Astrocyte (in vitro differentiated cells and primary cell): Measurements from ENCODE around the gene ARIH1. TPM values are rescaled to one million over a fixed set of nuclear protein-coding genes. Genes with fewer than 3 reads are reported as not detected.

Experiments
- DNase-seq: peaks from one replicate; pipeline ENCODE4 v3.0.0-alpha.2; 2010; ENCODE audit warnings: low read depth
- FAIRE-seq: peaks from 2 replicates; lab custom pipeline; 2011; peaks lifted over from hg19 to GRCh38; lab: Jason Lieb, UNC
- H2AFZ ChIP-seq: 2 replicates; pipeline ENCODE4 v1.6.0; 2012; ENCODE audit warnings: low read depth, low read length, inconsistent platforms
- H3K27ac ChIP-seq: 2 replicates; pipeline ENCODE4 v1.5.1; 2011; ENCODE audit warnings: low read depth, low read length, inconsistent platforms
- H3K27me3 ChIP-seq: 2 replicates; pipeline ENCODE4 v1.6.0; 2011; ENCODE audit warnings: low read length, inconsistent platforms; ENCODE audit not compliant: insufficient read depth
- H3K36me3 ChIP-seq: 2 replicates; pipeline ENCODE4 v1.5.1; 2011; ENCODE audit warnings: low read length, inconsistent platforms; ENCODE audit not compliant: insufficient read depth
- H3K4me1 ChIP-seq: 2 replicates; pipeline ENCODE4 v1.5.1; 2011; ENCODE audit warnings: low read length, inconsistent platforms; ENCODE audit not compliant: insufficient read depth
- H3K4me2 ChIP-seq: 2 replicates; pipeline ENCODE4 v1.6.0; 2012; ENCODE audit warnings: low read length, inconsistent platforms
- H3K4me3 ChIP-seq: 2 replicates; pipeline ENCODE4 v1.5.1; 2011; ENCODE audit warnings: low read depth, mild to moderate bottlenecking, low read length, inconsistent platforms; ENCODE audit not compliant: insufficient read depth
- H3K79me2 ChIP-seq: 2 replicates; pipeline ENCODE4 v1.6.0; 2012; ENCODE audit warnings: mild to moderate bottlenecking, low read length, inconsistent platforms; ENCODE audit not compliant: insufficient read depth
- H3K9ac ChIP-seq: 2 replicates; pipeline ENCODE4 v1.6.0; 2012; ENCODE audit warnings: mild to moderate bottlenecking, low read length, inconsistent platforms
- H3K9me3 ChIP-seq: 2 replicates; pipeline ENCODE4 v1.5.1; 2012; ENCODE audit warnings: low read depth, mild to moderate bottlenecking, low read length, inconsistent platforms; ENCODE audit not compliant: insufficient read depth
- H4K20me1 ChIP-seq: 2 replicates; pipeline ENCODE4 v1.6.0; 2012; ENCODE audit warnings: low read length, inconsistent platforms; ENCODE audit not compliant: insufficient read depth
- H3K27ac Mint-ChIP-seq: one replicate; pipeline ENCODE4 v1.8.0; 2021; ENCODE audit warnings: mild to moderate bottlenecking, mixed read lengths; ENCODE audit not compliant: unreplicated experiment
- H3K27me3 Mint-ChIP-seq: one replicate; pipeline ENCODE4 v1.8.0; 2021; ENCODE audit warnings: low read depth, mixed read lengths; ENCODE audit not compliant: unreplicated experiment
- H3K36me3 Mint-ChIP-seq: one replicate; pipeline ENCODE4 v1.8.0; 2021; ENCODE audit warnings: low read depth, mixed read lengths; ENCODE audit not compliant: unreplicated experiment
- H3K4me1 Mint-ChIP-seq: one replicate; pipeline ENCODE4 v1.8.0; 2021; ENCODE audit warnings: low read depth, mixed read lengths; ENCODE audit not compliant: unreplicated experiment
- H3K4me3 Mint-ChIP-seq: one replicate; pipeline ENCODE4 v1.8.0; 2021; ENCODE audit warnings: mild to moderate bottlenecking, moderate library complexity, mixed read lengths; ENCODE audit not compliant: unreplicated experiment
- H3K9me3 Mint-ChIP-seq: one replicate; pipeline ENCODE4 v1.8.0; 2021; ENCODE audit warnings: mild to moderate bottlenecking, mixed read lengths; ENCODE audit not compliant: unreplicated experiment
- CTCF ChIP-seq: IDR thresholded peaks from 2 replicates; pipeline ENCODE4 v1.5.1; 2011; ENCODE audit warnings: low read depth, mild to moderate bottlenecking, inconsistent platforms, low read length, moderate library complexity; ENCODE audit not compliant: insufficient read depth
- EZH2 ChIP-seq: IDR thresholded peaks from 2 replicates; pipeline ENCODE4 v1.6.1; 2012; ENCODE audit warnings: mild to moderate bottlenecking, low read length, inconsistent platforms; ENCODE audit not compliant: insufficient read depth
- total RNA-seq: library from RNA; stranded (reverse); gene quantifications from 2 replicates; pipeline ENCODE4 v1.2.1, GENCODE V29; 2021

The ARIH1 gene
- total RNA-seq, 1 donor from 2014 or later = 212 TPM

GRCh38 chr15:72489943-72490554 is 15.9 kb downstream of the ARIH1 start:
- Histone ChIP-seq H3K4me1 (peaks cover 17% of the 10 kb centered on the region), H3K27ac (no peak overlapping the region), H3K4me2 (no peak overlapping the region), H3K27me3 (no peaks in the 10 kb centered on the region), H3K9me3 (no peaks in the 10 kb centered on the region), H3K9ac (no peak overlapping the region), H3K4me3 (no peak overlapping the region), H3K79me2 (peaks cover 100% of the 10 kb centered on the region), H3K36me3 (no peaks in the 10 kb centered on the region), H2AFZ (no peak overlapping the region), H4K20me1 (peaks cover 97% of the 10 kb centered on the region)
- TF ChIP-seq CTCF (no peak), EZH2 (no peak)
- H3K4me1 Mint-ChIP-seq = peaks cover 62% of the 10 kb centered on the region
- no peak for DNase-seq
- H3K9me3 Mint-ChIP-seq = no peaks in the 10 kb centered on the region
- no peak for FAIRE-seq
- no peaks in the 10 kb centered on the region for H3K36me3 Mint-ChIP-seq
- H3K27me3 Mint-ChIP-seq = no peaks in the 10 kb centered on the region
- peak overlapping the region; percentile 41 for H3K27ac Mint-ChIP-seq
- H3K4me3 Mint-ChIP-seq = no peak overlapping the region

- FAIRE-seq = no peak
- peaks cover 95% of the 10 kb centered on the region for H4K20me1 ChIP-seq
Measured at GRCh38 chr15:72491768-72492167, 17.6 kb downstream of the ARIH1 start.

More at GRCh38 chr15:72491768-72492167, 17.6 kb downstream of the ARIH1 start:
- Histone ChIP-seq H3K27me3 (no peaks in the 10 kb centered on the region), H3K4me1 (peaks cover 15% of the 10 kb centered on the region), H3K27ac (peak overlapping the region; percentile 63), H3K36me3 (no peaks in the 10 kb centered on the region), H3K79me2 (peaks cover 100% of the 10 kb centered on the region), H2AFZ (no peak overlapping the region), H3K9ac (peak overlapping the region; percentile 19), H3K4me3 (no peak overlapping the region), H3K4me2 (peak overlapping the region; percentile 46), H3K9me3 (no peaks in the 10 kb centered on the region)
- peak; percentile 84 for DNase-seq
- Mint-ChIP-seq H3K4me3 (peak overlapping the region; percentile 70), H3K9me3 (no peaks in the 10 kb centered on the region), H3K4me1 (peaks cover 68% of the 10 kb centered on the region), H3K27ac (peak overlapping the region; percentile 91), H3K36me3 (no peaks in the 10 kb centered on the region), H3K27me3 (no peaks in the 10 kb centered on the region)
- TF ChIP-seq EZH2 (no peak), CTCF (no peak)
